ENCODE measurements around the gene SMYD3. TPM values are rescaled to one million over a fixed set of nuclear protein-coding genes. Genes with fewer than 3 reads are reported as not detected.

The SMYD3 gene
- total and polyA plus RNA-seq, 2 of the 13 experiments (the other 11 are each of a cell fraction or from before 2014, with no cell fraction given) = 27.7 to 35.8 TPM

GRCh38 chr1:246351721-246352120 lies 155.4 kb downstream of the SMYD3 start:
- no peak for ATAC-seq
- no peak for TF ChIP-seq FOXM1 (CRISPR knock-in tag; IDR thresholded peaks at IDR 0.05)
- TF ChIP-seq HINFP (CRISPR knock-in tag; IDR thresholded peaks at IDR 0.05; ENCODE audit: low read depth) = no peak
- no peak for TF ChIP-seq HNRNPH1 (optimal IDR thresholded peaks at IDR 0.05; ENCODE audit: low read depth, low read length)
- TF ChIP-seq JDP2 (CRISPR knock-in tag; IDR thresholded peaks at IDR 0.05; ENCODE audit: borderline replicate concordance) = no peak
- TF ChIP-seq NFKBIZ (CRISPR knock-in tag; IDR thresholded peaks at IDR 0.05) = no peak
- intact Hi-C loops (cut with micrococcal nuclease; ENCODE audit: unreplicated experiment) = no loop called here
- WGBS (ENCODE audit: low lambda C conversion rate) = 82% methylated on average over 5 of the region's 5 CpGs
- H3K4me1 ChIP-seq (ENCODE audit: insufficient read depth, low read length) = no peaks in the 10 kb centered on the region
- DNase-seq (ENCODE audit: low spot score) = no peak
- no peaks in the 10 kb centered on the region for H4K20me1 ChIP-seq (ENCODE audit: insufficient read depth, low read length)
- H3K27ac ChIP-seq (ENCODE audit: extremely low read length, insufficient read depth, low read length) = no peak overlapping the region
- H3K4me2 ChIP-seq (ENCODE audit: low read depth, low read length) = no peak overlapping the region
- BruUV-seq (replicated peaks) = no TSS peak
- in situ Hi-C loops (cut with HindIII; ENCODE audit: extremely low pct_ligation_motif_present, low pct_unique_long_range_greater_than_20kb) = no loop called here
- no peaks in the 10 kb centered on the region for H3K36me3 ChIP-seq (replicated peaks in 1 of 2; ENCODE audit: control insufficient read depth in 1 of 2, insufficient read depth in 2 of 2, low read length in 2 of 2)
- FAIRE-seq = no peak
- no peak overlapping the region for H3K9ac ChIP-seq (ENCODE audit: insufficient read depth, low read depth, low read length)
- no peak overlapping the region for H3K4me3 ChIP-seq (replicated peaks in 1 of 3; ENCODE audit: insufficient read depth in 1 of 3, low read depth in 2 of 3, low read length in 3 of 3)
- H3K9me3 ChIP-seq (ENCODE audit: low read length) = no peaks in the 10 kb centered on the region
- no peak overlapping the region for H2AFZ ChIP-seq (ENCODE audit: low read length)
- no peaks in the 10 kb centered on the region for H3K27me3 ChIP-seq (ENCODE audit: control insufficient read depth in 1 of 2, insufficient read depth in 2 of 2, low read length in 2 of 2)
- no peaks in the 10 kb centered on the region for H3K79me2 ChIP-seq (ENCODE audit: insufficient read depth, low read length)
- ChIA-PET CTCF (ENCODE audit: low intra/inter-chr PET ratio, low total read pairs) (no interaction called here), POLR2A (no interaction called here)

- ChIA-PET CTCF (ENCODE audit: low intra/inter-chr PET ratio, low total read pairs) (no interaction called here), POLR2A (no interaction called here)
- DNase-seq (ENCODE audit: low spot score) = no peak
- Histone ChIP-seq H3K4me1 (ENCODE audit: insufficient read depth, low read length) (no peaks in the 10 kb centered on the region), H3K4me2 (ENCODE audit: low read depth, low read length) (no peak overlapping the region), H3K36me3 (replicated peaks in 1 of 2; ENCODE audit: control insufficient read depth in 1 of 2, insufficient read depth in 2 of 2, low read length in 2 of 2) (no peaks in the 10 kb centered on the region), H3K9ac (ENCODE audit: insufficient read depth, low read depth, low read length) (no peak overlapping the region), H3K27ac (ENCODE audit: extremely low read length, insufficient read depth, low read length) (no peak overlapping the region), H3K9me3 (ENCODE audit: low read length) (no peaks in the 10 kb centered on the region), H4K20me1 (ENCODE audit: insufficient read depth, low read length) (no peaks in the 10 kb centered on the region), H3K4me3 (replicated peaks in 1 of 3; ENCODE audit: insufficient read depth in 1 of 3, low read depth in 2 of 3, low read length in 3 of 3) (no peak overlapping the region), H3K79me2 (ENCODE audit: insufficient read depth, low read length) (no peaks in the 10 kb centered on the region), H2AFZ (ENCODE audit: low read length) (no peak overlapping the region), H3K27me3 (ENCODE audit: control insufficient read depth in 1 of 2, insufficient read depth in 2 of 2, low read length in 2 of 2) (no peaks in the 10 kb centered on the region)
- BruUV-seq (replicated peaks) = no TSS peak
- ATAC-seq = no peak
- in situ Hi-C loops (cut with HindIII; ENCODE audit: extremely low pct_ligation_motif_present, low pct_unique_long_range_greater_than_20kb) (no loop called here), intact Hi-C loops (cut with micrococcal nuclease; ENCODE audit: unreplicated experiment) (no loop called here)
- no peak for FAIRE-seq
- no peak for TF ChIP-seq GZF1 (CRISPR knock-in tag; IDR thresholded peaks at IDR 0.05)
- WGBS (ENCODE audit: low lambda C conversion rate) = 90% methylated on average over 6 of the region's 6 CpGs
These were observed 156.3 kb downstream of the SMYD3 start for GRCh38 chr1:246350745-246351144.
